C4-2B (cell line): ENCODE data around the gene NKAP.

Experiments
- ZFX ChIP-seq: fragments of 450-650 bp; IDR thresholded peaks from 2 replicates; pipeline ENCODE4 v1.6.1; 2017
- TF ChIP-seq, protein P1 (sequence below): fragments of 450-650 bp; conservative IDR thresholded peaks from 2 replicates; pipeline ENCODE4 v1.5.1; 2017; ENCODE audit warnings: mild to moderate bottlenecking

DNA sequence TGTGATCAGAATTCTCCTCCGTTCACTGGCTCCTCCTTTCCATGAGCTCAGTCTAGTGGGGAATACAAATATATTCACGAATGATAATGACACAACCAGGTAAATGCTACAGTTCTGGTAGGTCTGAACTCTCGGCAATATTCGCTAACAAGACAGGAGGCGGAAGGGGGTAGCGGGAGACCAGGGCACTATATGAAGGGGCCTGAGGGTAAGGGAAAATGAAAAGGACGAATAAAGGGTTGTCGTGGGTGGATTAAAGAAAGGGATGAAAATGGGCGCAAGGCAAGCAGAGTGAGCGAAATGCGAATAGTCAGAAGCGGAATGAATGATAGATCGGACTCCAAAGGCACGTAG is 743 bp downstream of the NKAP start:
- TF ChIP-seq, protein P1, sequence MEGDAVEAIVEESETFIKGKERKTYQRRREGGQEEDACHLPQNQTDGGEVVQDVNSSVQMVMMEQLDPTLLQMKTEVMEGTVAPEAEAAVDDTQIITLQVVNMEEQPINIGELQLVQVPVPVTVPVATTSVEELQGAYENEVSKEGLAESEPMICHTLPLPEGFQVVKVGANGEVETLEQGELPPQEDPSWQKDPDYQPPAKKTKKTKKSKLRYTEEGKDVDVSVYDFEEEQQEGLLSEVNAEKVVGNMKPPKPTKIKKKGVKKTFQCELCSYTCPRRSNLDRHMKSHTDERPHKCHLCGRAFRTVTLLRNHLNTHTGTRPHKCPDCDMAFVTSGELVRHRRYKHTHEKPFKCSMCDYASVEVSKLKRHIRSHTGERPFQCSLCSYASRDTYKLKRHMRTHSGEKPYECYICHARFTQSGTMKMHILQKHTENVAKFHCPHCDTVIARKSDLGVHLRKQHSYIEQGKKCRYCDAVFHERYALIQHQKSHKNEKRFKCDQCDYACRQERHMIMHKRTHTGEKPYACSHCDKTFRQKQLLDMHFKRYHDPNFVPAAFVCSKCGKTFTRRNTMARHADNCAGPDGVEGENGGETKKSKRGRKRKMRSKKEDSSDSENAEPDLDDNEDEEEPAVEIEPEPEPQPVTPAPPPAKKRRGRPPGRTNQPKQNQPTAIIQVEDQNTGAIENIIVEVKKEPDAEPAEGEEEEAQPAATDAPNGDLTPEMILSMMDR = no peak
- TF ChIP-seq ZFX = no peak
